HUES48 (cell line): Measurements from ENCODE around the gene TFB1M.
"Not testable (repeated sequence)": the region's sequence is repeated elsewhere in the genome, so short reads cannot be mapped to it uniquely, and the experiment has no call there.

Experiments
- H3K27ac ChIP-seq: one replicate; pipeline ENCODE4 v1.7.0; 2013; ENCODE audit warnings: low read depth, low read length, inconsistent platforms
- H3K27me3 ChIP-seq: 2 replicates; pipeline ENCODE4 v1.6.1; 2013; ENCODE audit warnings: mild to moderate bottlenecking, low read length; ENCODE audit not compliant: control insufficient read depth, insufficient read depth
- H3K36me3 ChIP-seq: 2 replicates; pipeline ENCODE4 v1.6.1; 2013; ENCODE audit warnings: low read length; ENCODE audit not compliant: control insufficient read depth, insufficient read depth
- H3K4me1 ChIP-seq: 2 replicates; pipeline ENCODE4 v1.6.1; 2013; ENCODE audit warnings: mild to moderate bottlenecking, low read length; ENCODE audit not compliant: control insufficient read depth, insufficient read depth
- H3K4me3 ChIP-seq: 2 replicates; pipeline ENCODE4 v1.5.1; 2013; ENCODE audit warnings: mild to moderate bottlenecking, low read depth, low read length
- H3K9ac ChIP-seq: 2 replicates; pipeline ENCODE4 v1.6.1; 2013; ENCODE audit warnings: mild to moderate bottlenecking, low read depth, low read length, moderate library complexity
- H3K9me3 ChIP-seq: 2 replicates; pipeline ENCODE4 v1.6.1; 2013; ENCODE audit warnings: low read length; ENCODE audit not compliant: control insufficient read depth, insufficient read depth

The TFB1M gene

GRCh38 chr6:155218711-155219110 lies 95.6 kb downstream of the TFB1M start:
- H3K36me3 ChIP-seq, H3K27me3 ChIP-seq, H3K9ac ChIP-seq, H3K4me3 ChIP-seq, H3K9me3 ChIP-seq, H3K27ac ChIP-seq: not testable (repeated sequence)
- H3K4me1 ChIP-seq, result peaks cover 13% of the 10 kb centered on the region

DNA sequence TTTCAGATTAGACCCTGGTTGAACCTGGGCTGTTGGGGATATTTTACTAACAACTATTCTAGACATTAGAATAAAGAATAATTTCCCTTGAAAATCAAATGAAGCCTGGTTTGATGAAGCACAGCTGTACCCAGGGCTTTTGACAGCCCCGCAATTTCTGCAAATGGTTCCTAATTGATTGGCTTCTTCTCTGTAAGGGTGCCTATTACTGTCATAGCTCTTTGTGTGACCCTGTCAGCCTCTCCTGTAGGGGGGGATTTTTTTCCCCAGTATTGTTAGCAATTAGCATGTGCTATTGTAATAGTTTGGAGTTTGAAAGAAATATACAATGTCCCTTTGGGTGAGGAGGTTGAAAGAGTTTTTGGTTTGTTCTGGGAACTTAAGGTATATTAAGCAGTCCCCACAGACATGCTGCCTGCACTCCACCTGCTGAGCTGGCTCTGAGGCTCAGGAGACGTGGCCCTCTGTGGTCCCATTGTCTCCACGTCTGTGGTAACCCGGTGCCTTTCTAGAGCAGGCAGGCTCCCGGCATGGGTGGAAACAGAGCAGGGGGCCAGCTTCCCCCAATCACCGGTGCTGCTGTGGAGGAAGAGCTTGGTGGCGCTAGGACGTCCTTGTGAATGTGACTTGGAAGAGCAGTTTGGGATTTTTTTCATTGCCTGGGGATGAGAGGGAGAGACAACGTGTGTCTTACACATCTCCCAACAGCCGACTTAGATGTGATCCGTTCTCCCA lies 97.8 kb downstream of the TFB1M start:
- H3K9me3 ChIP-seq, result peaks cover 5% of the 10 kb centered on the region; the same call in 1 of the 2 replicates
- H3K27me3 ChIP-seq, result no peaks in the 10 kb centered on the region

GRCh38 chr6:155215906-155216305 lies 98.4 kb downstream of the TFB1M start:
- H3K9ac ChIP-seq, result no peak overlapping the region
- H3K9me3 ChIP-seq, result peaks cover 5% of the 10 kb centered on the region; the same call in 1 of the 2 replicates
- no peak overlapping the region for H3K27ac ChIP-seq
- peaks cover 16% of the 10 kb centered on the region for H3K36me3 ChIP-seq
- H3K27me3 ChIP-seq, result no peaks in the 10 kb centered on the region
- no peak overlapping the region for H3K4me3 ChIP-seq
- H3K4me1 ChIP-seq, result peaks cover 8% of the 10 kb centered on the region; the same call in 1 of the 2 replicates

More for the DNA sequence above, 97.8 kb downstream of the TFB1M start:
- H3K36me3 ChIP-seq, result peaks cover 11% of the 10 kb centered on the region
- no peak overlapping the region for H3K27ac ChIP-seq
- H3K4me3 ChIP-seq, result no peak overlapping the region
- H3K4me1 ChIP-seq, result peaks cover 8% of the 10 kb centered on the region; the same call in 1 of the 2 replicates
- no peak overlapping the region for H3K9ac ChIP-seq

DNA sequence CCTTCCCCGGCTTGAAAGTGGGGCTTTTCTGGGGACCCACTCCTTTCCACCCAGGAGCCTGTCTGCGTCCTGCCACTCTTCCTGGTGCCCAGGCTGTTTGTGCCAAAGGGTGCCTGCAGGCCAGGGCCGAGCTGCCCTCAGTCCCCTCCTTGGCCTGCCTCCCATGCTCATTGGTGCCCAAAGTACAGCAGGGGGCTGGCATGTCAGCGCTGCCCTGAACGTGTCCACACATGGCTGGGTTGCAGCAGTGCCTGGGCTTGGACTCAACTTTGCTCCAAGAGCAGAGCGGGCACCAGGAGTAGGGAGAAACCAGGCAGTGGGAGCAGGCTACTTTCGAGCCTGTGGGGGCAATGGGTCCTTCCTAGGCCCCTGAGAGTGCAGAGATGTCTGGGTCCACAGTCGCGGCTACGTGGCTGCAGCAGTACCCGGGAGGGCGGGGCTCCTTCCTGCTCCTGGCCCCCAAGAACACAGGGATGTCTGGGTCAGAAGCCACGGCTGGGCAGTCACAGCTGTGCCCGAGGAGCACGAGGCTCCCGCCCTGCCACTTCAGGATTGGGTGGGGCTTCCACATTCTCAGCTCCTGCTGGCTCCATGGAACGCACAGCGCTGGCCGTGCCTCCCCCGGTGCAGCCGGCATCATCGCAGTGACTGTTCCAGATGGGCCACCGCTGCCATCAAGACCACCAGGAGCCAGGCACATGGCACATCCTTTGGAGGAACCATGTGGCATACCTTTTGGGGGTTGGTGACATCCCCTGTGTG lies 100.5 kb downstream of the TFB1M start:
- no peak overlapping the region for H3K9ac ChIP-seq
- H3K4me3 ChIP-seq, result no peak overlapping the region
- peaks cover 8% of the 10 kb centered on the region; the same call in 1 of the 2 replicates for H3K4me1 ChIP-seq
- no peak overlapping the region for H3K27ac ChIP-seq
- peaks cover 16% of the 10 kb centered on the region for H3K36me3 ChIP-seq
- no peaks in the 10 kb centered on the region for H3K27me3 ChIP-seq
- peaks cover 5% of the 10 kb centered on the region; the same call in 1 of the 2 replicates for H3K9me3 ChIP-seq

DNA sequence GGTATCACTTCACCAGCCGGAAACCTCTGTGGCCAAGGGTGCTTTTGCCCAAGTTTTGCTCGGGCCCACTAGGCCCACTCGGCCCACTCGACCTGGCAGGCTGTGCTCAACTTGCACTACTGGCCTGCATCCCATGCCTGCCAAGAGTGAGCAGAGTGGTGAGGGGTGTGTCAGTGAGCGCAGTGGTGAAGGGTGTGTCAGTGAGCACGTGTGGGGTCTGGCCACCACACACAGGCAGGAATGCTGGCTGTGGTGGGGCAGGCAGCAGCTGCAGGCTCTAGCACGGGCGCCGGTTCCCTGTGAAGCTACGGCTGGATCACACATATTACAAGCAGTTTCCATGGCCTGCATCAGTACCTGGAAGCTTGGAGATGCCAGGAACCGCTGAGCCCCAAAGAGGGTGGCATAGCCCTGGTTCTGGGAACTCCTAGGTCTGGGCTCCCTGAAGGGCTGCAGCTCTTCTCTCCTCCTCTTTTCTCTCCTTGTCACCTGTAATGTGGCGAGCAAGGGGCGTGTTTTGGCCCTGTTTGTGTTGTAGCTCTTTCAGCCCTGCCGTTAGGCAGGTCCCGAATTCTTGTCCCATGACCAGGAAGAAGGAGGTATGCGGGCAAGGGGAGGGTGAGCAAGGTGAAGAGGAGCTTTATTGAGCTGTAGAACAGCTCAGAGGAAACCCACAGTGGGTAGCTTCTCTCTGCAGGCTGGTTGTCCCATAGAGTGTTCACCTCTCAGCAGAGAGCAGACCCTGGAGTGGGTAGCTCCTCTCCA lies 101.5 kb downstream of the TFB1M start:
- Histone ChIP-seq H3K36me3 (peaks cover 16% of the 10 kb centered on the region), H3K27me3 (no peaks in the 10 kb centered on the region), H3K9ac (no peak overlapping the region), H3K27ac (no peak overlapping the region), H3K4me3 (no peak overlapping the region), H3K4me1 (peaks cover 8% of the 10 kb centered on the region; the same call in 1 of the 2 replicates), H3K9me3 (peaks cover 5% of the 10 kb centered on the region; the same call in 1 of the 2 replicates)

DNA sequence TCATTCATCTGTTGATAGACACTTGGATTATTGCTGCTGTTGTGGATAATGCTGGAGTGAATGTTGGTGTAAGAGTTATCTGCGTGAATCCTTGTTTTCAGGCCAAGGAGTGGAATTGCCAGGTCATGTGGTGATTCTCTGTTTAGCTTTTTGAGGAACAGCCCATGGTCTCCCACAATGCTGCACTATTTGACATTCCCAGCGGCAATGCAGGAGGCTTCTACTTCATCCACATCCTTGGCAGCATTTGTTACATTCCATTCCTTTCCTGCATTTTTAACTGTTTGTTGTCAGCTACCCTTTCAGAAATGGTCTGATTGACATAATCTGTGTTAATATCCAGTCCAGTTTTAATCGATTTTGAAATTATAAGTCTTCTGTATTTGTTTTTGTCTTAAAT lies 102.2 kb downstream of the TFB1M start:
- Histone ChIP-seq H3K9ac (no peak overlapping the region), H3K9me3 (peaks cover 5% of the 10 kb centered on the region; the same call in 1 of the 2 replicates), H3K4me3 (no peak overlapping the region), H3K4me1 (peaks cover 8% of the 10 kb centered on the region; the same call in 1 of the 2 replicates), H3K27me3 (no peaks in the 10 kb centered on the region), H3K27ac (no peak overlapping the region), H3K36me3 (peaks cover 16% of the 10 kb centered on the region)

GRCh38 chr6:155207223-155207622 lies 107.1 kb downstream of the TFB1M start:
- H3K9ac ChIP-seq, result no peak overlapping the region
- H3K36me3 ChIP-seq, result peaks cover 12% of the 10 kb centered on the region
- no peaks in the 10 kb centered on the region for H3K4me1 ChIP-seq
- no peak overlapping the region for H3K27ac ChIP-seq
- H3K27me3 ChIP-seq, result no peaks in the 10 kb centered on the region
- no peak overlapping the region for H3K4me3 ChIP-seq
- H3K9me3 ChIP-seq, result peaks cover 5% of the 10 kb centered on the region; the same call in 1 of the 2 replicates
